ENCODE measurements around the gene KIF16B.

The KIF16B gene

GRCh38 chr20:16352321-16352720 lies 220.9 kb downstream of the KIF16B start:
- DNase-seq (ENCODE audit: low read depth) = no peak

DNA sequence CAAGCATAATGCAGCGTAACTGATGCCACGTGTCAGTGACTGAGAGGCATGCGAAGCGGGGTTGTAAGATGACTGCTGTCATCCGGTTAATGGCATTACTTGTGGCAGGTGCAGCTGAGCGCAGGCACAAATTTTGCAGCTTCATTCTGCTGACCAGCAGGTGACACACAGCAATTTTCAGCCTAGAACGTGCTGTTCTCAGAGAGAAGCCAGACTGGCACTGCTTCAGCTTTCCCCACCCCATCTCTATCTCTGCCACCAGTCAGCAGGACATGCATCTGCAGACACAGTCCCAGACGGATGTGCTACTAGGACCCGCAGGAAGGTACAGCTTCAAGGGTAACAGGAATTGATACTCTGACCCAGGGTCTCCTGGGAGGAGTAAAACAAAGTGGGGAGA lies 221.8 kb downstream of the KIF16B start:
- no peak for DNase-seq (ENCODE audit: low read depth)

- DNase-seq (ENCODE audit: low read depth) = no peak
These were observed 222.8 kb downstream of the KIF16B start for GRCh38 chr20:16350465-16350864.

- no peak for DNase-seq (ENCODE audit: low read depth)
These were observed 223.6 kb downstream of the KIF16B start for GRCh38 chr20:16349523-16350260.

GRCh38 chr20:16346956-16347355 lies 226.3 kb downstream of the KIF16B start:
- DNase-seq (ENCODE audit: low read depth) = no peak

GRCh38 chr20:16337707-16338106 lies 235.5 kb downstream of the KIF16B start:
- DNase-seq (ENCODE audit: low read depth) = no peak

- no peak for DNase-seq (ENCODE audit: low read depth)
These were observed 245.6 kb downstream of the KIF16B start for GRCh38 chr20:16327606-16328005.

GRCh38 chr20:16321291-16321690 lies 252.0 kb downstream of the KIF16B start:
- no peak for DNase-seq (ENCODE audit: low read depth)

- DNase-seq (ENCODE audit: low read depth) = no peak
These were observed 255.5 kb downstream of the KIF16B start for GRCh38 chr20:16317445-16318362.

DNA sequence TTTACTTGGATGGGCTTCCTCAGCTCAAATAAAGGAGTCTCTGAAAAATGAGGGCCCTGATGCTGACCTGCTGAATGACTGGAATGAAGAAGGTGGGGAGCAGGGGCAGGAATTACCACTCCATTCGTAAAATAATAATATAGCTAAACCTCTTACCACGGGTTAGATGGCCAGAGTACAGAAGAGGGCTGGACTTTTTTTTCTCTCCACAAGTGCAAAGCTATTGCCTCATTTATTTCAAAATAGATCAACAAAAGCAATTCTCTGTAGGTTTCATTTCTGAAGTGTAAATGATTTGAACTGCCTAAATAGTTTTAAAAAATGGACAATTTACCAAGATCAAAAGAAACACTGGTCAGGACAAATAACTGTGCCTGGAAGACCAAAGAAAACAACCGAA lies 256.7 kb downstream of the KIF16B start:
- no peak for DNase-seq (ENCODE audit: low read depth)

GRCh38 chr20:16314748-16315159 lies 258.5 kb downstream of the KIF16B start:
- no peak for DNase-seq (ENCODE audit: low read depth)

- no peak for DNase-seq (ENCODE audit: low read depth)
These were observed 258.9 kb downstream of the KIF16B start for GRCh38 chr20:16314320-16314719.

DNA sequence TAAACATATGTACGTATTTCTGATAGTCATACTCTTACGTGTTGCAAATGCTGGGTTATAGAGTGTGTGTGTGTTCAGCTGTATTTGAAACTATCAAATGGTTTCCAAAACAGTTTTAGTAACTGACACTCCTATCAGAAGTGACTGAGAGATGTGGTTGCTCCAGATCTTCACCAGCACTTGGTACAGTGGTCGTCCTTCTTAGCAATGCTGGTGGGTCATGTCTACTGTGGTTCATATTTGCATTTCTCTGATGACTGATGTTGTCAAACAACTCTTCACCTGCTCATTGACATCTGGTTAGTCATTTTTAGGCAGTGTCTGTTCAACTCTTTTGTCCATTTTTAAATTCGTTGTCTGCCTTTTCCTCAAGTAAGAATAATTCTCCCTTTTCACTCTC lies 259.3 kb downstream of the KIF16B start:
- no peak for DNase-seq (ENCODE audit: low read depth)

- no peak for DNase-seq (ENCODE audit: low read depth)
These were observed 260.2 kb downstream of the KIF16B start for GRCh38 chr20:16312998-16313397.

GRCh38 chr20:16311756-16312155 lies 261.5 kb downstream of the KIF16B start:
- DNase-seq (ENCODE audit: low read depth) = no peak

DNA sequence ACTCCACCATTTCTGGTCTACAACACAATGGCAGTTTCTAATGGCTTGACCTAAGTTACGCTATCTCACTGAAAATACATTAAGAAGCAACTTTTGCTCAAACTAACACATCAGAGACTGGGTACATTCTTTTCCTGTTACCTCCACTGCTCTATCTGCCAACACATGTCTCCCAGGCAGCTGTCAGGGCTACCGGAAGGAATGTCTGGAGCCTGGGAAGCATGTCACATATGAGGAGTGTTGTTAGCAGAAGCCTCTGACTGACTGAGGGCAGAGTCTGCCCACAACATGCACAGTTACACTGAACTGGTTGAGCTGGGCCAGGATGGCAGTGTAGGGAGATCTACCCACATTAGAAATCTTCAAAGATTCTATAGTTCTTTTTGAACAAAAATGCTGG lies 264.5 kb downstream of the KIF16B start:
- DNase-seq (ENCODE audit: low read depth) = no peak

- no peak for DNase-seq (ENCODE audit: low read depth)
These were observed 270.4 kb downstream of the KIF16B start for GRCh38 chr20:16302818-16303217.

GRCh38 chr20:16301986-16302385 lies 271.3 kb downstream of the KIF16B start:
- no peak for DNase-seq (ENCODE audit: low read depth)

- no peak for DNase-seq (ENCODE audit: low read depth)
These were observed 273.4 kb downstream of the KIF16B start for GRCh38 chr20:16299897-16300296.

DNA sequence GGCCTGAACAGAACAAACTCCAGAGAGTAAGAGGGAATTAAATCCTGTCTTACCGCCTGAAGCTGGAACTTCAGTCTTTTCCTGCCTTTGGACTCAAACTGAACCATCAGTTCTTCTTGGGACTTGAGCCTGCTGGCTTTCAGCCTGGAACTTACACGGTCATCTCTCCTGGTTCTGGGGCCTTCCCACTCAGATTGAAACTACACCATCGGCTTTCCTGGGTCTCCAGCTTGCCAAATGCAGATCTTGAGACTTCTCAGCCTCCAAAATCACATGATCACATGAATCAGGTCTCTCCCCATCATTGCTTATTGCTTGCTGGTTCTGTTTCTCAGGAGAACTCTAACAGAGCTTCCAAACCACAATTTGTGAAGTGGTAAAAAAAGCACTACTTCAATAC lies 276.3 kb downstream of the KIF16B start:
- DNase-seq (ENCODE audit: low read depth) = no peak

- DNase-seq (ENCODE audit: low read depth) = no peak
These were observed 277.7 kb downstream of the KIF16B start for GRCh38 chr20:16295534-16295933.

DNA sequence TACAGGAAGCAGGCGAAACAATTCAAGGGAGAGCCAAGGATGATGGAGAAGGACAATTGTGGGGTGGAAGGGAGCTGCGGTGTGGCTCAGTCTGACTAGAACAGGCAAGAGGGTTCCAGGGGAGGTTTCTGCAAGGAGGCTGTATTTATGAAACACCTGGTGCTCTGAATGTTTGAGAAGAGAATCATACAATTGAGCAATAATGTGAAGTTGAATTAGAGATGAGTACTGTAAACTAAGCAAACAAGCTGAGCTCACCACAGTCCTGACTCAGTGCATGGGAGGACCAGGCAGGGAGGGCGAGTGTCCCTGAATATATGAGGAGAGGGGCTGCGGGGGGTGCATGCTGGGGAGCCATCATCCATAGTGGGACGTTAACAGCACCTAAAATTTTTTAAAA lies 279.7 kb downstream of the KIF16B start:
- DNase-seq (ENCODE audit: low read depth) = no peak

DNA sequence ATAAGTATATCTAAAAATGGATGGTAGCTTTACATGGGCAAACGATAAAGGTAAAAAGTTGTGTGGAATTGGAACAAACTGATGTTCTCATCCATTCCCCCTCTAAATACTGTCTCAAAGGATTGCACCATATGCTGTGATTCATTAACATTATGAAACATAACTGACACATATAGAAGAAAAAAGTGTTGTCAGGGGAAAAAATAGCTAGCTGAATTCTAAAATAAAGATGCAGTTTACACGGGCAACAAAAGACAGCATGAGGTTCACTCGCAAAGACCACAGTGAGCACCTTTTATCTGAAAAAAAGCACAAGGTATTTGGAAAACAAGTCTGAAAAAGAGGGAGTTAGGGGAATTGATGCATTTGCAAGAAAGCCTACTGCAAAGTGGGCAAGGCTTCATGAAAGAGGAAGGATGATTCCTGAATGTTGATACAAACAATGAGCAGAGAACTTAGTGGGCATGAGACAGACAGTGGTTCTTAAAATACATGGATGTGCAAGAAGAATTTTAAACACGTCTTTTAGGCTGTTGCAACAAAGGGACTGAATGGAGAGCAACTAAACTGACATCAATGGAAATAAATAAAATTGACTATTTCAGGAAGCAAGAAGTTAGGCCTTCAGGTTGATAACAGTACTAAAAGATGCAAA lies 280.9 kb downstream of the KIF16B start:
- DNase-seq (ENCODE audit: low read depth) = no peak
